Measurements from ENCODE around the gene PDSS2.
A peak's percentile ranks its signal among the peaks of the same experiment; 100 is the strongest.

Gene PDSS2

DNA sequence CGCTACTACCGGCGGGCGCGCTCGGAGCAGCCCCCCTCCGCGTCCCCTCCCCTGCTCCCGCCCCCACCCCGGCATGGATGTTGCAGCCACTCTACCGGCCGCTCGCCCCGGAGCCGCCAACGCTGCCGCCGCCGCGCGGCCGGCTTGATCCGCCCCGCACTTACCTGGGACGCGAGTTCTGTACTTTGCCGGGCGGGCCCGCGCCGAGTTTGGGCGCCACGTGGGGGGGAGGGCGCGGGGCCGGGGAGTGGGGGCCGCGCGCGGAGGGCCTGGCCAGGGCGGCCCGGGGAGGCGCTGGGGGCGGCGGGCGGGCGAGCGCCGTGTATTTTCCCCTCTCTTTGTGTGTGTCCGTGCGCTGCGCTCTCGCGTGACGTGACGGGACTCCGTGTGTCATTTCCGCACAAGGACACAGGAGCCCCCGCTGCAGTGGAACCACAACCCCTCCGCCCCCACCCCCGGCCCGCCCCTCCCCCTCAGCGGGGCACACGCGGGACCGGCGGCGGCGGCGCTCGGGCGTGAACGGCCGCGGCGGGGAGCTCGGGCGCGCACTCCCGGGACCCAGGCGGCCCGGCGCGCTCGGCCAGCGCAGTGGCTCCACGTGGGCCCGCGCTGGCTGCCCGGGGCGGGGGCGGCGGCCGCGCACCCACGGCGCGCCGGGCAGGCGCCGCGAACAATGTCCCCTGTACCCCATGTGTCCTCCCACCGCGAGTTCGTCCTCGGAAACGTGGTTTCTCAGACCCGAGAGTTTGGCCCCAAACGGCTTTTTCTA lies 344.3 kb downstream of the PDSS2 start, which contains the start of gene BEND3:
Gene BEND3 (minus strand): TSS at position 590 of the 769 bp plus-strand sequence. CDS start 16,230 bp downstream, outside the sequence.
- Histone ChIP-seq H3K27ac (ENCODE audit: low read depth, low read length) (peak within 1 kb of the TSS; percentile 88), H2AFZ (ENCODE audit: low read depth, low read length, severe bottlenecking) (peak within 1 kb of the TSS; percentile 73)

GRCh38 chr6:107114213-107114925 lies 345.0 kb downstream of the PDSS2 start:
- H3K27ac ChIP-seq (ENCODE audit: low read depth, low read length) = peak overlapping the region; percentile 88
- H3K79me2 ChIP-seq (ENCODE audit: insufficient read depth, low read length) = peaks cover 22% of the 10 kb centered on the region; the same call in 1 of the 2 replicates
- no peaks in the 10 kb centered on the region for H3K9me3 ChIP-seq (ENCODE audit: insufficient read depth, low read length)
- no peaks in the 10 kb centered on the region for H4K20me1 ChIP-seq (ENCODE audit: low read depth, low read length)
- peak overlapping the region; percentile 61 for H3K9ac ChIP-seq (ENCODE audit: low read length)
- H3K27me3 ChIP-seq (ENCODE audit: low read length) = no peaks in the 10 kb centered on the region
- peak overlapping the region; percentile 78 for H3K4me2 ChIP-seq (ENCODE audit: low read depth, low read length, poor library complexity, severe bottlenecking)
- no peaks in the 10 kb centered on the region for H3K36me3 ChIP-seq (ENCODE audit: low read length)
- peak overlapping the region; percentile 65 for H3K4me3 ChIP-seq (ENCODE audit: insufficient read depth, low read length, poor library complexity, severe bottlenecking)
- TF ChIP-seq CTCF (IDR thresholded peaks at IDR 0.05; ENCODE audit: insufficient read depth, low read length, poor library complexity, severe bottlenecking) (peak; percentile 77), EZH2phosphoT487 (conservative IDR thresholded peaks at IDR 0.05; ENCODE audit: low read length) (no peak)
- H3K9me2 ChIP-seq (replicated peaks; ENCODE audit: insufficient read depth, low read length) = no peaks in the 10 kb centered on the region
- peak overlapping the region; percentile 73 for H2AFZ ChIP-seq (ENCODE audit: low read depth, low read length, severe bottlenecking)
- peaks cover 28% of the 10 kb centered on the region for H3F3A ChIP-seq (ENCODE audit: insufficient read depth)

More for the DNA sequence above, 344.3 kb downstream of the PDSS2 start, which contains the start of gene BEND3:
- Histone ChIP-seq H3K4me3 (ENCODE audit: insufficient read depth, low read length, poor library complexity, severe bottlenecking) (peak within 1 kb of the TSS; percentile 72), H3K79me2 (ENCODE audit: insufficient read depth, low read length) (peaks cover 19% of the 10 kb centered on the region; the same call in 1 of the 2 replicates), H3K9me2 (replicated peaks; ENCODE audit: insufficient read depth, low read length) (no peaks in the 10 kb centered on the region), H3K9ac (ENCODE audit: low read length) (peak within 1 kb of the TSS; percentile 83), H3K27me3 (ENCODE audit: low read length) (no peaks in the 10 kb centered on the region), H3F3A (ENCODE audit: insufficient read depth) (peaks cover 28% of the 10 kb centered on the region), H3K4me2 (ENCODE audit: low read depth, low read length, poor library complexity, severe bottlenecking) (peak within 1 kb of the TSS; percentile 78), H3K9me3 (ENCODE audit: insufficient read depth, low read length) (no peaks in the 10 kb centered on the region), H4K20me1 (ENCODE audit: low read depth, low read length) (no peaks in the 10 kb centered on the region), H3K36me3 (ENCODE audit: low read length) (no peaks in the 10 kb centered on the region)
- TF ChIP-seq CTCF (IDR thresholded peaks at IDR 0.05; ENCODE audit: insufficient read depth, low read length, poor library complexity, severe bottlenecking) (no peak), EZH2phosphoT487 (conservative IDR thresholded peaks at IDR 0.05; ENCODE audit: low read length) (no peak)

GRCh38 chr6:107110200-107110599 lies 349.2 kb downstream of the PDSS2 start:
- H4K20me1 ChIP-seq (ENCODE audit: low read depth, low read length) = no peaks in the 10 kb centered on the region
- H3K36me3 ChIP-seq (ENCODE audit: low read length) = no peaks in the 10 kb centered on the region
- H3K4me2 ChIP-seq (ENCODE audit: low read depth, low read length, poor library complexity, severe bottlenecking) = no peak overlapping the region
- H3K4me3 ChIP-seq (ENCODE audit: insufficient read depth, low read length, poor library complexity, severe bottlenecking) = no peak overlapping the region
- no peaks in the 10 kb centered on the region for H3K27me3 ChIP-seq (ENCODE audit: low read length)
- no peak overlapping the region for H2AFZ ChIP-seq (ENCODE audit: low read depth, low read length, severe bottlenecking)
- no peak overlapping the region for H3K9ac ChIP-seq (ENCODE audit: low read length)
- no peak overlapping the region for H3K27ac ChIP-seq (ENCODE audit: low read depth, low read length)
- TF ChIP-seq CTCF (IDR thresholded peaks at IDR 0.05; ENCODE audit: insufficient read depth, low read length, poor library complexity, severe bottlenecking) (no peak), EZH2phosphoT487 (conservative IDR thresholded peaks at IDR 0.05; ENCODE audit: low read length) (no peak)
- no peaks in the 10 kb centered on the region for H3F3A ChIP-seq (ENCODE audit: insufficient read depth)
- peaks cover 22% of the 10 kb centered on the region; the same call in 1 of the 2 replicates for H3K79me2 ChIP-seq (ENCODE audit: insufficient read depth, low read length)
- H3K9me2 ChIP-seq (replicated peaks; ENCODE audit: insufficient read depth, low read length) = no peaks in the 10 kb centered on the region
- no peaks in the 10 kb centered on the region for H3K9me3 ChIP-seq (ENCODE audit: insufficient read depth, low read length)

Measured in SU-DHL-6 (cell line).